HEK293 (cell line): Measurements from ENCODE around the gene CSRP2.

ENCODE experiments used
- AEBP2 ChIP-seq: fragments of 450-650 bp; formaldehyde crosslinking; IDR thresholded peaks from 2 replicates; pipeline ENCODE4 v1.5.1; 2016; ENCODE audit warnings: missing biosample characterization, missing genetic modification characterization, borderline replicate concordance
- EGR2 ChIP-seq: fragments of 450-650 bp; formaldehyde crosslinking; IDR thresholded peaks from 2 replicates; pipeline ENCODE4 v1.5.1; 2016; ENCODE audit warnings: low read depth, missing biosample characterization, missing genetic modification characterization
- GLIS1 ChIP-seq: fragments of 450-650 bp; formaldehyde crosslinking; IDR thresholded peaks from 2 replicates; pipeline ENCODE4 v1.5.1; 2016; ENCODE audit warnings: missing biosample characterization, missing genetic modification characterization
- GLIS2 ChIP-seq: fragments of 450-650 bp; formaldehyde crosslinking; IDR thresholded peaks from 2 replicates; pipeline ENCODE4 v1.5.1; 2016; ENCODE audit warnings: missing biosample characterization, missing genetic modification characterization
- HOXD13 ChIP-seq: sonication (generic); formaldehyde crosslinking; IDR thresholded peaks from 2 replicates; pipeline ENCODE4 v1.8.0; 2022; ENCODE audit warnings: missing genetic modification reagents, borderline replicate concordance
- KLF8 ChIP-seq: fragments of 450-650 bp; formaldehyde crosslinking; IDR thresholded peaks from 2 replicates; pipeline ENCODE4 v1.5.1; 2016; ENCODE audit warnings: missing biosample characterization, missing genetic modification characterization
- MEIS1 ChIP-seq: sonication (generic); formaldehyde crosslinking; IDR thresholded peaks from 2 replicates; pipeline ENCODE4 v1.8.1; 2022; ENCODE audit warnings: missing genetic modification reagents, mild to moderate bottlenecking, borderline replicate concordance
- MYNN ChIP-seq: fragments of 450-650 bp; formaldehyde crosslinking; IDR thresholded peaks from 2 replicates; pipeline ENCODE4 v1.5.1; 2016; ENCODE audit warnings: missing biosample characterization, missing genetic modification characterization, borderline replicate concordance
- YY1 ChIP-seq: fragments of 450-650 bp; formaldehyde crosslinking; IDR thresholded peaks from 2 replicates; pipeline ENCODE4 v1.5.1; 2018; ENCODE audit warnings: missing biosample characterization, missing genetic modification characterization
- ZBTB48 ChIP-seq: fragments of 450-650 bp; formaldehyde crosslinking; IDR thresholded peaks from 2 replicates; pipeline ENCODE4 v1.5.1; 2016; ENCODE audit warnings: missing biosample characterization, missing genetic modification characterization
- ZBTB8A ChIP-seq: fragments of 450-650 bp; formaldehyde crosslinking; IDR thresholded peaks from 2 replicates; pipeline ENCODE4 v1.5.1; 2016; ENCODE audit warnings: missing biosample characterization, missing genetic modification characterization
- ZNF311 ChIP-seq: fragments of 450-650 bp; formaldehyde crosslinking; IDR thresholded peaks from 2 replicates; pipeline ENCODE4 v1.5.1; 2017; ENCODE audit warnings: missing biosample characterization, missing genetic modification characterization, borderline replicate concordance
- ZNF341 ChIP-seq: fragments of 450-650 bp; formaldehyde crosslinking; IDR thresholded peaks from 2 replicates; pipeline ENCODE4; 2016; ENCODE audit warnings: low read depth, missing biosample characterization, missing genetic modification characterization
- ZNF366 ChIP-seq: fragments of 450-650 bp; formaldehyde crosslinking; conservative IDR thresholded peaks from 2 replicates; pipeline ENCODE4 v1.5.1; 2016; ENCODE audit warnings: missing biosample characterization, missing genetic modification characterization
- ZNF37A ChIP-seq: fragments of 450-650 bp; IDR thresholded peaks from 2 replicates; pipeline ENCODE4 v1.5.1; 2018; ENCODE audit warnings: missing biosample characterization, missing genetic modification characterization
- ZNF394 ChIP-seq: fragments of 450-650 bp; formaldehyde crosslinking; IDR thresholded peaks from 2 replicates; pipeline ENCODE4 v1.5.1; 2016; ENCODE audit warnings: missing biosample characterization, missing genetic modification characterization, mild to moderate bottlenecking, moderate library complexity, borderline replicate concordance
- ZNF433 ChIP-seq: fragments of 450-650 bp; formaldehyde crosslinking; IDR thresholded peaks from 2 replicates; pipeline ENCODE4 v1.5.1; 2016; ENCODE audit warnings: missing biosample characterization, missing genetic modification characterization, low read depth
- ZNF473 ChIP-seq: fragments of 450-650 bp; formaldehyde crosslinking; IDR thresholded peaks from 2 replicates; pipeline ENCODE4 v1.5.1; 2017; ENCODE audit warnings: missing biosample characterization, missing genetic modification characterization
- ZNF501 ChIP-seq: fragments of 450-650 bp; formaldehyde crosslinking; IDR thresholded peaks from 2 replicates; pipeline ENCODE4 v1.5.1; 2016; ENCODE audit warnings: missing biosample characterization, missing genetic modification characterization
- ZNF530 ChIP-seq: fragments of 450-650 bp; formaldehyde crosslinking; IDR thresholded peaks from 2 replicates; pipeline ENCODE4 v1.5.1; 2016; ENCODE audit warnings: low read depth, missing biosample characterization, missing genetic modification characterization
- ZNF571 ChIP-seq: fragments of 450-650 bp; formaldehyde crosslinking; IDR thresholded peaks from 2 replicates; pipeline ENCODE4 v1.5.0; 2017; ENCODE audit warnings: missing biosample characterization, missing genetic modification characterization
- ZNF596 ChIP-seq: fragments of 450-650 bp; IDR thresholded peaks from 2 replicates; pipeline ENCODE4 v1.5.0; 2018; ENCODE audit warnings: missing biosample characterization, mild to moderate bottlenecking, missing genetic modification characterization, moderate library complexity
- ZNF600 ChIP-seq: fragments of 450-650 bp; formaldehyde crosslinking; IDR thresholded peaks from 2 replicates; pipeline ENCODE4 v1.5.1; 2016; ENCODE audit warnings: missing biosample characterization, missing genetic modification characterization
- ZNF624 ChIP-seq: fragments of 450-650 bp; formaldehyde crosslinking; IDR thresholded peaks from 2 replicates; pipeline ENCODE4 v1.5.1; 2017; ENCODE audit warnings: missing biosample characterization, missing genetic modification characterization
- ZNF626 ChIP-seq: fragments of 450-650 bp; sonication (Bioruptor Pico); formaldehyde crosslinking; IDR thresholded peaks from 2 replicates; pipeline ENCODE4 v1.5.1; 2018; ENCODE audit warnings: missing biosample characterization, missing genetic modification characterization, inconsistent platforms
- ZNF629 ChIP-seq: fragments of 450-650 bp; formaldehyde crosslinking; IDR thresholded peaks from 2 replicates; pipeline ENCODE4 v1.5.1; 2017; ENCODE audit warnings: missing biosample characterization, missing genetic modification characterization
- ZNF658 ChIP-seq: fragments of 450-650 bp; formaldehyde crosslinking; IDR thresholded peaks from 2 replicates; pipeline ENCODE4; 2016; ENCODE audit warnings: missing biosample characterization, missing genetic modification characterization
- ZNF776 ChIP-seq: fragments of 450-650 bp; formaldehyde crosslinking; IDR thresholded peaks from 2 replicates; pipeline ENCODE4 v1.5.0; 2017; ENCODE audit warnings: missing biosample characterization, missing genetic modification characterization, borderline replicate concordance
- ZNF791 ChIP-seq: fragments of 450-650 bp; formaldehyde crosslinking; IDR thresholded peaks from 2 replicates; pipeline ENCODE4 v1.5.1; 2016; ENCODE audit warnings: missing biosample characterization, missing genetic modification characterization
- TF ChIP-seq, protein P1 (sequence below): fragments of 450-650 bp; formaldehyde crosslinking; IDR thresholded peaks from 2 replicates; pipeline ENCODE4 v1.5.1; 2016; ENCODE audit warnings: missing biosample characterization, missing genetic modification characterization
- TF ChIP-seq, protein P2 (sequence below): fragments of 450-650 bp; formaldehyde crosslinking; conservative IDR thresholded peaks from 2 replicates; pipeline ENCODE4 v1.5.1; 2016; ENCODE audit warnings: low read depth, missing biosample characterization, missing genetic modification characterization
- TF ChIP-seq, protein P3 (sequence below): fragments of 450-650 bp; formaldehyde crosslinking; IDR thresholded peaks from 2 replicates; pipeline ENCODE4 v1.5.1; 2016; ENCODE audit warnings: missing biosample characterization, missing genetic modification characterization

The CSRP2 gene

GRCh38 chr12:76878899-76879709 is at the start of gene CSRP2 (continued):
- TF ChIP-seq ZNF311 (tag by site-specific recombination) (no peak), ZNF624 (tag by site-specific recombination) (no peak), KLF8 (peak; percentile 87), ZNF596 (tag by site-specific recombination) (peak; percentile 37; the same call in 1 of the 2 replicates), ZNF626 (no peak), ZNF473 (tag by site-specific recombination) (no peak), ZNF366 (no peak; the same call in 1 of the 2 replicates), GLIS1 (tag by site-specific recombination) (peak; percentile 63; the same call in 1 of the 2 replicates), ZNF341 (tag by site-specific recombination) (peak; percentile 82), EGR2 (peak; percentile 48; the same call in 1 of the 2 replicates), ZNF776 (tag by site-specific recombination) (no peak), HOXD13 (CRISPR knock-in tag) (no peak), ZNF530 (no peak), ZBTB8A (tag by site-specific recombination) (peak; percentile 96), ZNF629 (tag by site-specific recombination) (peak; percentile 90), ZBTB48 (tag by site-specific recombination) (no peak; the same call in 1 of the 2 replicates), MYNN (tag by site-specific recombination) (no peak), GLIS2 (tag by site-specific recombination) (no peak), ZNF571 (no peak), AEBP2 (tag by site-specific recombination) (no peak), ZNF394 (tag by site-specific recombination) (peak; percentile 19; the same call in 1 of the 2 replicates), MEIS1 (CRISPR knock-in tag) (no peak), ZNF433 (tag by site-specific recombination) (no peak), YY1 (tag by site-specific recombination) (0 out of 2 replicates have a peak, but pooled peaks have one; percentile 7), ZNF658 (tag by site-specific recombination) (no peak), ZNF37A (tag by site-specific recombination) (no peak), ZNF791 (tag by site-specific recombination) (no peak), ZNF600 (tag by site-specific recombination) (peak; percentile 62), ZNF501 (peak; percentile 38; the same call in 1 of the 2 replicates)
- TF ChIP-seq, protein P1, sequence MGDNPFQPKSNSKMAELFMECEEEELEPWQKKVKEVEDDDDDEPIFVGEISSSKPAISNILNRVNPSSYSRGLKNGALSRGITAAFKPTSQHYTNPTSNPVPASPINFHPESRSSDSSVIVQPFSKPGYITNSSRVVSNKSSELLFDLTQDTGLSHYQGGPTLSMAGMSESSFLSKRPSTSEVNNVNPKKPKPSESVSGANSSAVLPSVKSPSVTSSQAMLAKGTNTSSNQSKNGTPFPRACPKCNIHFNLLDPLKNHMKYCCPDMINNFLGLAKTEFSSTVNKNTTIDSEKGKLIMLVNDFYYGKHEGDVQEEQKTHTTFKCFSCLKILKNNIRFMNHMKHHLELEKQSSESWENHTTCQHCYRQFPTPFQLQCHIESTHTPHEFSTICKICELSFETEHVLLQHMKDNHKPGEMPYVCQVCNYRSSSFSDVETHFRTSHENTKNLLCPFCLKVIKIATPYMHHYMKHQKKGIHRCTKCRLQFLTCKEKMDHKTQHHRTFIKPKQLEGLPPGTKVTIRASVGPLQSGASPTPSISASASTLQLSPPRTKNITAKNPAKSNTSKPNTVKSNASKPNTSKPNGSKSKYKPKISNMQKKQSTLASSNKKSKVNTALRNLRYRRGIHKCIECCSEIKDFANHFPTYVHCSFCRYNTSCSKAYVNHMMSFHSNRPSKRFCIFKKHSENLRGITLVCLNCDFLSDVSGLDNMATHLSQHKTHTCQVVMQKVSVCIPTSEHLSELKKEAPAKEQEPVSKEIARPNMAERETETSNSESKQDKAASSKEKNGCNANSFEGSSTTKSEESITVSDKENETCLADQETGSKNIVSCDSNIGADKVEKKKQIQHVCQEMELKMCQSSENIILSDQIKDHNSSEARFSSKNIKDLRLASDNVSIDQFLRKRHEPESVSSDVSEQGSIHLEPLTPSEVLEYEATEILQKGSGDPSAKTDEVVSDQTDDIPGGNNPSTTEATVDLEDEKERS (tag by site-specific recombination), result no peak
- TF ChIP-seq, protein P2, sequence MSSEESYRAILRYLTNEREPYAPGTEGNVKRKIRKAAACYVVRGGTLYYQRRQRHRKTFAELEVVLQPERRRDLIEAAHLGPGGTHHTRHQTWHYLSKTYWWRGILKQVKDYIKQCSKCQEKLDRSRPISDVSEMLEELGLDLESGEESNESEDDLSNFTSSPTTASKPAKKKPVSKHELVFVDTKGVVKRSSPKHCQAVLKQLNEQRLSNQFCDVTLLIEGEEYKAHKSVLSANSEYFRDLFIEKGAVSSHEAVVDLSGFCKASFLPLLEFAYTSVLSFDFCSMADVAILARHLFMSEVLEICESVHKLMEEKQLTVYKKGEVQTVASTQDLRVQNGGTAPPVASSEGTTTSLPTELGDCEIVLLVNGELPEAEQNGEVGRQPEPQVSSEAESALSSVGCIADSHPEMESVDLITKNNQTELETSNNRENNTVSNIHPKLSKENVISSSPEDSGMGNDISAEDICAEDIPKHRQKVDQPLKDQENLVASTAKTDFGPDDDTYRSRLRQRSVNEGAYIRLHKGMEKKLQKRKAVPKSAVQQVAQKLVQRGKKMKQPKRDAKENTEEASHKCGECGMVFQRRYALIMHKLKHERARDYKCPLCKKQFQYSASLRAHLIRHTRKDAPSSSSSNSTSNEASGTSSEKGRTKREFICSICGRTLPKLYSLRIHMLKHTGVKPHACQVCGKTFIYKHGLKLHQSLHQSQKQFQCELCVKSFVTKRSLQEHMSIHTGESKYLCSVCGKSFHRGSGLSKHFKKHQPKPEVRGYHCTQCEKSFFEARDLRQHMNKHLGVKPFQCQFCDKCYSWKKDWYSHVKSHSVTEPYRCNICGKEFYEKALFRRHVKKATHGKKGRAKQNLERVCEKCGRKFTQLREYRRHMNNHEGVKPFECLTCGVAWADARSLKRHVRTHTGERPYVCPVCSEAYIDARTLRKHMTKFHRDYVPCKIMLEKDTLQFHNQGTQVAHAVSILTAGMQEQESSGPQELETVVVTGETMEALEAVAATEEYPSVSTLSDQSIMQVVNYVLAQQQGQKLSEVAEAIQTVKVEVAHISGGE (tag by site-specific recombination), result peak; percentile 92
- TF ChIP-seq, protein P3, sequence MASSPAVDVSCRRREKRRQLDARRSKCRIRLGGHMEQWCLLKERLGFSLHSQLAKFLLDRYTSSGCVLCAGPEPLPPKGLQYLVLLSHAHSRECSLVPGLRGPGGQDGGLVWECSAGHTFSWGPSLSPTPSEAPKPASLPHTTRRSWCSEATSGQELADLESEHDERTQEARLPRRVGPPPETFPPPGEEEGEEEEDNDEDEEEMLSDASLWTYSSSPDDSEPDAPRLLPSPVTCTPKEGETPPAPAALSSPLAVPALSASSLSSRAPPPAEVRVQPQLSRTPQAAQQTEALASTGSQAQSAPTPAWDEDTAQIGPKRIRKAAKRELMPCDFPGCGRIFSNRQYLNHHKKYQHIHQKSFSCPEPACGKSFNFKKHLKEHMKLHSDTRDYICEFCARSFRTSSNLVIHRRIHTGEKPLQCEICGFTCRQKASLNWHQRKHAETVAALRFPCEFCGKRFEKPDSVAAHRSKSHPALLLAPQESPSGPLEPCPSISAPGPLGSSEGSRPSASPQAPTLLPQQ (tag by site-specific recombination), result no peak
